ENCODE data around the gene PPP1R12B. TPM values are rescaled to one million over a fixed set of nuclear protein-coding genes. Genes with fewer than 3 reads are reported as not detected.

Gene PPP1R12B
- total RNA-seq, 1 donor = 20.6 TPM

DNA sequence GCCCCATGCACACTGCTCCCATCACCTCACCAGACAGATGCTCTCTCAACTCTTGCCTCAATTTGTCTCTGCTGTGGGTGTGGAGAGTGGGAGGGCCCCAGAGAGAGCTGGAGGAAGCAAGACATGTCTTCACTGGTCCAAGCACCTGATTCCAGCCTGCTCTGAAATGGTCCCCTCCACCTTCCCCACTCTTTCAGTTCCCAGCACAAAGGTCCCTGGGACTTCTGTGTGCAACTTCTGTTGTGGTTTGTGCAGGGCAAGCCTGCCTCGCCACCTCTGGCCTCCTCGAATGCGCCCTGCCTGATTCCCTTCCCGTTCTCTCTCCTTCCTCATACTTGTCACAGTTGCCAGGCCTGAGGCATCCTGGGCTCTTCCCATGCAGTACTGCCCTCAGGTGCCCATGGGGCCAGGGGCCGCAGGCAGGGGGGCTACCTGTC lies 242.5 kb downstream of the PPP1R12B start:
- Histone ChIP-seq H3K79me2 (ENCODE audit: insufficient read depth, low read length) (no peaks in the 10 kb centered on the region), H3K27me3 (ENCODE audit: insufficient read depth, low read length) (no peaks in the 10 kb centered on the region), H3K27ac (ENCODE audit: low read depth, low read length) (no peak overlapping the region), H3K4me3 (ENCODE audit: insufficient read depth, low read length) (no peak overlapping the region), H3K4me1 (ENCODE audit: insufficient read depth, low read length) (peaks cover 46% of the 10 kb centered on the region), H3K9me3 (ENCODE audit: low read depth, low read length) (no peaks in the 10 kb centered on the region), H3K4me2 (ENCODE audit: insufficient read depth, low read length) (no peak overlapping the region), H3K36me3 (ENCODE audit: insufficient read depth, low read length) (no peaks in the 10 kb centered on the region), H4K20me1 (ENCODE audit: insufficient read depth, low read length) (no peaks in the 10 kb centered on the region), H2AFZ (ENCODE audit: low read length) (no peak overlapping the region)
- TF ChIP-seq CTCF (IDR thresholded peaks at IDR 0.05; ENCODE audit: extremely low read depth, low read depth, low read length) = no peak
- no peak for DNase-seq (ENCODE audit: insufficient read length, low spot score, missing footprints)

- H3K36me3 ChIP-seq (ENCODE audit: insufficient read depth, low read length) = no peaks in the 10 kb centered on the region
- H2AFZ ChIP-seq (ENCODE audit: low read length) = no peak overlapping the region
- no peak overlapping the region for H3K27ac ChIP-seq (ENCODE audit: low read depth, low read length)
- H3K27me3 ChIP-seq (ENCODE audit: insufficient read depth, low read length) = no peaks in the 10 kb centered on the region
- H4K20me1 ChIP-seq (ENCODE audit: insufficient read depth, low read length) = no peaks in the 10 kb centered on the region
- no peak for TF ChIP-seq CTCF (IDR thresholded peaks at IDR 0.05; ENCODE audit: extremely low read depth, low read depth, low read length)
- H3K4me1 ChIP-seq (ENCODE audit: insufficient read depth, low read length) = peaks cover 41% of the 10 kb centered on the region
- no peaks in the 10 kb centered on the region for H3K9me3 ChIP-seq (ENCODE audit: low read depth, low read length)
- H3K4me2 ChIP-seq (ENCODE audit: insufficient read depth, low read length) = no peak overlapping the region
- DNase-seq (ENCODE audit: insufficient read length, low spot score, missing footprints) = no peak
- H3K4me3 ChIP-seq (ENCODE audit: insufficient read depth, low read length) = no peak overlapping the region
- no peaks in the 10 kb centered on the region for H3K79me2 ChIP-seq (ENCODE audit: insufficient read depth, low read length)
Observed at GRCh38 chr1:202591515-202591914, 243.0 kb downstream of the PPP1R12B start.

- no peak overlapping the region for H2AFZ ChIP-seq (ENCODE audit: low read length)
- H3K27ac ChIP-seq (ENCODE audit: low read depth, low read length) = no peak overlapping the region
- no peaks in the 10 kb centered on the region for H3K36me3 ChIP-seq (ENCODE audit: insufficient read depth, low read length)
- peaks cover 35% of the 10 kb centered on the region for H3K4me1 ChIP-seq (ENCODE audit: insufficient read depth, low read length)
- H3K9me3 ChIP-seq (ENCODE audit: low read depth, low read length) = no peaks in the 10 kb centered on the region
- H3K4me2 ChIP-seq (ENCODE audit: insufficient read depth, low read length) = no peak overlapping the region
- no peak overlapping the region for H3K4me3 ChIP-seq (ENCODE audit: insufficient read depth, low read length)
- H4K20me1 ChIP-seq (ENCODE audit: insufficient read depth, low read length) = no peaks in the 10 kb centered on the region
- no peak for TF ChIP-seq CTCF (IDR thresholded peaks at IDR 0.05; ENCODE audit: extremely low read depth, low read depth, low read length)
- DNase-seq (ENCODE audit: insufficient read length, low spot score, missing footprints) = no peak
- no peaks in the 10 kb centered on the region for H3K79me2 ChIP-seq (ENCODE audit: insufficient read depth, low read length)
- H3K27me3 ChIP-seq (ENCODE audit: insufficient read depth, low read length) = no peaks in the 10 kb centered on the region
Observed at GRCh38 chr1:202592146-202592545, 243.6 kb downstream of the PPP1R12B start.

DNA sequence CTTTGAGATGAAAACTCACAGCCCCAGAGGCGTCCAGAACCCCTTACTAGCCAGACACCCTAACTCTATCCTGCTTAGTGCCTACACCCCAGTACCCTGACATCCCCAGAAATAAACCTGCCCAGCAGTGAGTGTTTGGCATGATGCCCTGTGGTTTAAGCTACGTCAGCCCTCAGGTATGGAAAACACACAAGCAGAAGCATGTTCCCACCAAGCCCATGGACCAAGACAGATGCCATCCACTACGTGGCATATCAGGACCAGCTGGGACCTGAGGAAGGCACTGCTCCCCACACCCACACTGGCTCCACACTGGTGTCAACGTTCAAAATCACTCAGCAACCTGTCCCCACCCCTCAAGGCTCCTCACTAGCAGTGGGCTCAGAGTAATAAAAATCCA lies 245.3 kb downstream of the PPP1R12B start:
- peaks cover 18% of the 10 kb centered on the region for H3K4me1 ChIP-seq (ENCODE audit: insufficient read depth, low read length)
- H3K27ac ChIP-seq (ENCODE audit: low read depth, low read length) = no peak overlapping the region
- no peak overlapping the region for H2AFZ ChIP-seq (ENCODE audit: low read length)
- DNase-seq (ENCODE audit: insufficient read length, low spot score, missing footprints) = no peak
- no peaks in the 10 kb centered on the region for H3K79me2 ChIP-seq (ENCODE audit: insufficient read depth, low read length)
- H3K27me3 ChIP-seq (ENCODE audit: insufficient read depth, low read length) = no peaks in the 10 kb centered on the region
- H3K4me2 ChIP-seq (ENCODE audit: insufficient read depth, low read length) = no peak overlapping the region
- no peaks in the 10 kb centered on the region for H3K9me3 ChIP-seq (ENCODE audit: low read depth, low read length)
- H3K4me3 ChIP-seq (ENCODE audit: insufficient read depth, low read length) = no peak overlapping the region
- H4K20me1 ChIP-seq (ENCODE audit: insufficient read depth, low read length) = no peaks in the 10 kb centered on the region
- H3K36me3 ChIP-seq (ENCODE audit: insufficient read depth, low read length) = no peaks in the 10 kb centered on the region
- TF ChIP-seq CTCF (IDR thresholded peaks at IDR 0.05; ENCODE audit: extremely low read depth, low read depth, low read length) = no peak

Data from osteoblast (primary cell).